Measurements from ENCODE around the gene DCDC2C.

The DCDC2C gene

GRCh38 chr2:3768960-3769765 is 65.8 kb downstream of the DCDC2C start:
- Histone ChIP-seq H3K27ac (ENCODE audit: extremely low read depth, low read depth, low read length) (no peak overlapping the region), H3K9me3 (ENCODE audit: control insufficient read depth, insufficient read depth, low read depth, low read length) (no peaks in the 10 kb centered on the region), H3K4me1 (ENCODE audit: control insufficient read depth, insufficient read depth, low read length) (no peaks in the 10 kb centered on the region), H3K4me3 (ENCODE audit: low read depth, low read length) (no peak overlapping the region), H3K36me3 (ENCODE audit: control insufficient read depth in 2 of 2, insufficient read depth in 1 of 2, low read length in 2 of 2) (no peaks in the 10 kb centered on the region)
- TF ChIP-seq ZNF837 (tag by site-specific recombination; IDR thresholded peaks at IDR 0.05) (no peak), ZEB2 (tag by site-specific recombination; IDR thresholded peaks at IDR 0.05) (no peak), ZNF555 (tag by site-specific recombination; conservative IDR thresholded peaks at IDR 0.05) (no peak), ZNF221 (tag by site-specific recombination; IDR thresholded peaks at IDR 0.05; ENCODE audit: borderline replicate concordance) (no peak)
- TF ChIP-seq, protein P1, sequence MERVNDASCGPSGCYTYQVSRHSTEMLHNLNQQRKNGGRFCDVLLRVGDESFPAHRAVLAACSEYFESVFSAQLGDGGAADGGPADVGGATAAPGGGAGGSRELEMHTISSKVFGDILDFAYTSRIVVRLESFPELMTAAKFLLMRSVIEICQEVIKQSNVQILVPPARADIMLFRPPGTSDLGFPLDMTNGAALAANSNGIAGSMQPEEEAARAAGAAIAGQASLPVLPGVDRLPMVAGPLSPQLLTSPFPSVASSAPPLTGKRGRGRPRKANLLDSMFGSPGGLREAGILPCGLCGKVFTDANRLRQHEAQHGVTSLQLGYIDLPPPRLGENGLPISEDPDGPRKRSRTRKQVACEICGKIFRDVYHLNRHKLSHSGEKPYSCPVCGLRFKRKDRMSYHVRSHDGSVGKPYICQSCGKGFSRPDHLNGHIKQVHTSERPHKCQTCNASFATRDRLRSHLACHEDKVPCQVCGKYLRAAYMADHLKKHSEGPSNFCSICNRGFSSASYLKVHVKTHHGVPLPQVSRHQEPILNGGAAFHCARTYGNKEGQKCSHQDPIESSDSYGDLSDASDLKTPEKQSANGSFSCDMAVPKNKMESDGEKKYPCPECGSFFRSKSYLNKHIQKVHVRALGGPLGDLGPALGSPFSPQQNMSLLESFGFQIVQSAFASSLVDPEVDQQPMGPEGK (tag by site-specific recombination; IDR thresholded peaks at IDR 0.05): no peak
- POLR2A ChIA-PET: no interaction called here
- CTCF ChIA-PET: interaction anchor here (1.3 kb wide), 1 partner anchor 35 kb away, joined by 4 read pairs; no protein-coding TSS in a partner anchor

DNA sequence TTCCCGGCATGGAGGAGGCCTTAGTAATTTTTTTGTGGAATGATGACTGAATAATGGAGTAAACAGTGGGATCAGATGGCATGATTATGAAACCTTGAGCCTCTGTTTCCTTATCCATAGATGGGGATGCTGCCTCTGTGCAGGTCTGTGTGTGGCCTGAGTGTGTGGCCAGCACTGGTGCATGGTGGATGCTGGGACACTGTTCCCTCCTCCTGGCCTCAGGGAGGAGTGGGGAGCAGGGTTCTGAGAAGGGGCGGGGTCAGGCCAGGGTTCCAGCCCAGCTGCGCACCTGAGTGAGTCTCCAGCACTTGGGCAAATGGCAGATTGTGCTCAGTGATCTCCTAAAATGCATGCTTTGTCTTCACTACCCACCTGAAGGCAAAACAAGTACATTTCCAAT is 66.4 kb downstream of the DCDC2C start:
- TF ChIP-seq ZNF48 (tag by site-specific recombination; IDR thresholded peaks at IDR 0.05) (no peak), ZNF777 (tag by site-specific recombination; IDR thresholded peaks at IDR 0.05; ENCODE audit: borderline replicate concordance) (no peak), MEIS1 (CRISPR knock-in tag; IDR thresholded peaks at IDR 0.05; ENCODE audit: borderline replicate concordance) (no peak), ZNF280C (tag by site-specific recombination; IDR thresholded peaks at IDR 0.05) (no peak), ZNF658 (tag by site-specific recombination; IDR thresholded peaks at IDR 0.05) (no peak), ZNF560 (tag by site-specific recombination; IDR thresholded peaks at IDR 0.05; ENCODE audit: borderline replicate concordance) (no peak), ZNF16 (tag by site-specific recombination; IDR thresholded peaks at IDR 0.05; ENCODE audit: low read depth) (no peak), KLF17 (tag by site-specific recombination; IDR thresholded peaks at IDR 0.05) (no peak), ZNF645 (tag by site-specific recombination; IDR thresholded peaks at IDR 0.05) (no peak), ZNF335 (tag by site-specific recombination; conservative IDR thresholded peaks at IDR 0.05) (no peak)
- TF ChIP-seq, protein P2, sequence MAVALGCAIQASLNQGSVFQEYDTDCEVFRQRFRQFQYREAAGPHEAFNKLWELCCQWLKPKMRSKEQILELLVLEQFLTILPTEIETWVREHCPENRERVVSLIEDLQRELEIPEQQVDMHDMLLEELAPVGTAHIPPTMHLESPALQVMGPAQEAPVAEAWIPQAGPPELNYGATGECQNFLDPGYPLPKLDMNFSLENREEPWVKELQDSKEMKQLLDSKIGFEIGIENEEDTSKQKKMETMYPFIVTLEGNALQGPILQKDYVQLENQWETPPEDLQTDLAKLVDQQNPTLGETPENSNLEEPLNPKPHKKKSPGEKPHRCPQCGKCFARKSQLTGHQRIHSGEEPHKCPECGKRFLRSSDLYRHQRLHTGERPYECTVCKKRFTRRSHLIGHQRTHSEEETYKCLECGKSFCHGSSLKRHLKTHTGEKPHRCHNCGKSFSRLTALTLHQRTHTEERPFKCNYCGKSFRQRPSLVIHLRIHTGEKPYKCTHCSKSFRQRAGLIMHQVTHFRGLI (tag by site-specific recombination; IDR thresholded peaks at IDR 0.05): no peak
- CTCF ChIA-PET: no interaction called here
- H3K36me3 ChIP-seq (ENCODE audit: control insufficient read depth in 2 of 2, insufficient read depth in 1 of 2, low read length in 2 of 2): no peaks in the 10 kb centered on the region
- H3K4me1 ChIP-seq (ENCODE audit: control insufficient read depth, insufficient read depth, low read length): no peaks in the 10 kb centered on the region
- no peak overlapping the region for H3K4me3 ChIP-seq (ENCODE audit: low read depth, low read length)
- no peak overlapping the region for H3K27ac ChIP-seq (ENCODE audit: extremely low read depth, low read depth, low read length)
- POLR2A ChIA-PET: no interaction called here
- no peaks in the 10 kb centered on the region for H3K9me3 ChIP-seq (ENCODE audit: control insufficient read depth, insufficient read depth, low read depth, low read length)

Data from HEK293 (cell line).